Endothelial cell of umbilical vein (primary cell): ENCODE data around the gene POLA1. TPM values are rescaled to one million over a fixed set of nuclear protein-coding genes. Genes with fewer than 3 reads are reported as not detected.

Experiments
- BruUV-seq: library from RNA; stranded (reverse); fragments of 400-500 nt; replicated peaks from 2 replicates; lab custom pipeline; 2021; lab: Mats Ljungman, UMichigan
- CTCF ChIA-PET: fragments of 300-600, 350-600 bp; sonication (Branson Sonifier 250); formaldehyde crosslinking; loops from one replicate; lab custom pipeline; 2021; ENCODE audit warnings: antibody characterized with exemption, inconsistent platforms; lab: Charles Lee
- POLR2A ChIA-PET: fragments of 300-600, 350-600 bp; sonication (Branson Sonifier 250); formaldehyde crosslinking; loops from one replicate; lab custom pipeline; 2021; ENCODE audit warnings: antibody characterized with exemption, inconsistent platforms; lab: Charles Lee
- DNase-seq: peaks from one replicate; pipeline ENCODE4 v3.0.0-alpha.2; 2011; ENCODE audit warnings: low read depth, low spot score
- FAIRE-seq: peaks from 2 replicates; lab custom pipeline; 2011; peaks lifted over from hg19 to GRCh38; lab: Jason Lieb, UNC
- H2AFZ ChIP-seq: 2 replicates; pipeline ENCODE4 v1.6.0; 2012; ENCODE audit warnings: low read depth, low read length, control low read depth, inconsistent platforms
- H3K27ac ChIP-seq: 2 replicates; pipeline ENCODE4 v1.5.1; 2011; ENCODE audit warnings: low read depth, mild to moderate bottlenecking, control low read depth, low read length, moderate library complexity; ENCODE audit not compliant: insufficient read depth
- H3K27me3 ChIP-seq, 2 experiments: 2 replicates each; pipeline versions ENCODE4 v1.6.0 to v1.6.1; 2011; ENCODE audit warnings: low read length in 2 of 2, mixed read lengths in 1 of 2; ENCODE audit not compliant: control insufficient read depth in 2 of 2, insufficient read depth in 2 of 2
- H3K36me3 ChIP-seq, 2 experiments: 2 replicates in 1 of 2; 3 replicates in 1 of 2; pipeline ENCODE4 v1.5.1; 2011; ENCODE audit warnings: low read length in 2 of 2, mild to moderate bottlenecking in 1 of 2, moderate library complexity in 1 of 2; ENCODE audit not compliant: control insufficient read depth in 2 of 2, insufficient read depth in 2 of 2; ENCODE audit errors: extremely low read depth in 1 of 2
- H3K4me1 ChIP-seq: 3 replicates; pipeline ENCODE4 v1.5.1; 2011; ENCODE audit warnings: mild to moderate bottlenecking, low read length; ENCODE audit not compliant: control insufficient read depth, insufficient read depth; ENCODE audit errors: extremely low read depth
- H3K4me2 ChIP-seq: 2 replicates; pipeline ENCODE4 v1.6.1; 2011; ENCODE audit warnings: low read length, control low read depth, mixed read lengths; ENCODE audit not compliant: insufficient read depth
- H3K4me3 ChIP-seq, 3 experiments: fragments of 200-600 bp in 1 of 3; sonication (generic), shearing (Covaris generic) in 1 of 3; replicated peaks in 1 of 3; 2 replicates each; pipeline ENCODE4 v1.5.1; 2011 to 2016; ENCODE audit warnings: control low read depth in 3 of 3, low read length in 3 of 3, mild to moderate bottlenecking in 2 of 3, inconsistent platforms in 1 of 3, low read depth in 1 of 3, moderate library complexity in 1 of 3; ENCODE audit not compliant: insufficient read depth in 1 of 3
- H3K79me2 ChIP-seq: 2 replicates; pipeline ENCODE4 v1.6.0; 2012; ENCODE audit warnings: low read length, inconsistent platforms; ENCODE audit not compliant: control insufficient read depth, insufficient read depth
- H3K9ac ChIP-seq: replicated peaks from 2 replicates; pipeline ENCODE3; 2011; ENCODE audit warnings: low read length, control low read depth; ENCODE audit not compliant: insufficient read depth; ENCODE audit errors: extremely low read depth
- H3K9me1 ChIP-seq: replicated peaks from 3 replicates; pipeline ENCODE4 v1.6.0; 2011; ENCODE audit warnings: mild to moderate bottlenecking, low read length; ENCODE audit not compliant: control insufficient read depth, insufficient read depth; ENCODE audit errors: extremely low read depth
- H3K9me3 ChIP-seq: replicated peaks from 2 replicates; pipeline ENCODE4 v1.5.1; 2012; ENCODE audit warnings: low read length, inconsistent platforms; ENCODE audit not compliant: control insufficient read depth, insufficient read depth
- H4K20me1 ChIP-seq: replicated peaks from 2 replicates; pipeline ENCODE3; 2011; ENCODE audit warnings: mild to moderate bottlenecking, low read length; ENCODE audit not compliant: control insufficient read depth, insufficient read depth; ENCODE audit errors: extremely low read depth
- CTCF ChIP-seq, 2 donors: IDR thresholded peaks; 1 replicate in 1 of 2; 2 replicates in 1 of 2; pipeline ENCODE4 v1.5.1; 2011; ENCODE audit warnings: low read length in 2 of 2, mild to moderate bottlenecking in 2 of 2, moderate library complexity in 2 of 2, control low read depth in 1 of 2, inconsistent platforms in 1 of 2, low read depth in 1 of 2; ENCODE audit not compliant: insufficient read depth in 1 of 2; ENCODE audit errors: extremely low read depth in 1 of 2
- EZH2 ChIP-seq: IDR thresholded peaks from 2 replicates; pipeline ENCODE4 v1.6.1; 2012; ENCODE audit warnings: borderline replicate concordance, low read depth, mild to moderate bottlenecking, moderate library complexity, low read length, inconsistent platforms; ENCODE audit not compliant: severe bottlenecking
- FOS ChIP-seq: IDR thresholded peaks from 2 replicates; pipeline ENCODE4 v1.6.1; 2011; ENCODE audit warnings: mild to moderate bottlenecking, low read length, moderate library complexity, borderline replicate concordance; ENCODE audit not compliant: insufficient read depth
- GATA2 ChIP-seq: IDR thresholded peaks from 2 replicates; pipeline ENCODE4 v1.7.0; 2011; ENCODE audit warnings: low read depth, mild to moderate bottlenecking, moderate library complexity, mixed read lengths, low read length; ENCODE audit not compliant: insufficient read length, insufficient read depth
- JUN ChIP-seq: IDR thresholded peaks from 2 replicates; pipeline ENCODE4 v1.6.1; 2011; ENCODE audit warnings: borderline replicate concordance, low read depth; ENCODE audit not compliant: insufficient read length, insufficient read depth
- MYC ChIP-seq: IDR thresholded peaks from one replicate; pipeline ENCODE4 v1.6.1; 2011; ENCODE audit warnings: mild to moderate bottlenecking, low read depth, low read length
- POLR2A ChIP-seq: IDR thresholded peaks from 2 replicates; pipeline ENCODE4 v1.6.1; 2012; ENCODE audit warnings: low read depth, mild to moderate bottlenecking, control low read depth, low read length
- POLR2AphosphoS5 ChIP-seq: IDR thresholded peaks from 2 replicates; pipeline ENCODE4 v1.6.1; 2012; ENCODE audit warnings: low read depth, mild to moderate bottlenecking, control low read depth, low read length, moderate library complexity; ENCODE audit not compliant: insufficient read depth
- dilution Hi-C: fragments of 300-500 bp; cut with MboI; formaldehyde crosslinking; loops from one replicate; pipeline ENCODE4 v1.15.0; 2019; ENCODE audit warnings: low sequenced_read_pairs; ENCODE audit not compliant: extremely low pct_ligation_motif_present
- intact Hi-C: fragments of 100-400 bp; cut with micrococcal nuclease; formaldehyde crosslinking; loops from one replicate; pipeline ENCODE4 v1.10.0; 2022
- polyA plus RNA-seq, 4 experiments: library from polyadenylated mRNA; depleted of rRNA in 3 of 4; stranded (reverse) in 3 of 4; unstranded in 1 of 4; fragments of >200 nt; gene quantifications; 2 replicates each; pipeline versions ENCODE4 v1.2.1 to v1.2.3, GENCODE V29; 2011 to 2012; ENCODE audit warnings: missing spikeins in 1 of 4
- total RNA-seq: library from RNA; stranded (reverse); gene quantifications from 2 replicates; pipeline ENCODE4 v1.2.3, GENCODE V29; 2021
- TF ChIP-seq, protein P1 (sequence below): IDR thresholded peaks from 2 replicates; pipeline ENCODE4 v1.6.1; 2011; ENCODE audit not compliant: insufficient read depth, insufficient read length

Gene POLA1
- total and polyA plus RNA-seq, 2 donors (not counting 3 experiments of a cell fraction or from before 2014, with no cell fraction given), result 1.8 to 18.6 TPM

DNA sequence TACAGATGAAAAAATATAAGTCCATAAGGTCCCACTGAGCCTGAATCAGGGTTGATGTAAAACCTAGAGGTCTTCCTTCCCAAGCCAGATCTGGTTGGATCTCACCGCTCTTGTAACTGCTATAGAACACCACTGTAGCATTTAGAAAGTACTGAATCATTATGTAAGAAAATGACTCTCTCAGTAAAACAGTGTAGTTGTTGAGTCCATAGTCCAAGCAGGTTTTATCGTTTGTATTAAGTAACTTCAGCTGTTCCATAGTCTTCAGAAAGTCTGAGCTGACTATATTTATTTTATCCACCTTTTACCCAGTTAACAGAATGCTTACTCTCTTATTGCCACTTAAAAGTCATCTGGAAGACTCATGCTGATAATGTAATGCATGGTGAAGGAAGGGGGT is 82.2 kb downstream of the POLA1 start:
- no peak for DNase-seq
- Histone ChIP-seq H3K36me3 (no peaks in the 10 kb centered on the region), H3K79me2 (no peaks in the 10 kb centered on the region), H3K4me2 (no peak overlapping the region), H4K20me1 (no peaks in the 10 kb centered on the region), H3K4me1 (no peaks in the 10 kb centered on the region), H3K4me3 (no peak overlapping the region), H3K27ac (no peak overlapping the region), H3K9ac (no peak overlapping the region), H3K27me3 (no peaks in the 10 kb centered on the region), H2AFZ (no peak overlapping the region), H3K9me1 (no peaks in the 10 kb centered on the region), H3K9me3 (no peaks in the 10 kb centered on the region)
- intact Hi-C loops, result no loop called here
- TF ChIP-seq, protein P1, sequence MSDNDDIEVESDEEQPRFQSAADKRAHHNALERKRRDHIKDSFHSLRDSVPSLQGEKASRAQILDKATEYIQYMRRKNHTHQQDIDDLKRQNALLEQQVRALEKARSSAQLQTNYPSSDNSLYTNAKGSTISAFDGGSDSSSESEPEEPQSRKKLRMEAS, result no peak
- TF ChIP-seq JUN (no peak), POLR2A (no peak), POLR2AphosphoS5 (no peak), CTCF (IDR thresholded peaks at IDR 0.05; ENCODE audit: extremely low read depth in 1 of 2, insufficient read depth in 1 of 2, low read depth in 1 of 2, low read length in 2 of 2) (no peak), EZH2 (no peak), GATA2 (no peak), MYC (no peak), FOS (no peak)
- dilution Hi-C loops, result no loop called here
- no TSS peak for BruUV-seq
- POLR2A ChIA-PET, result no interaction called here
- no peak for FAIRE-seq
- CTCF ChIA-PET, result no interaction called here
